ENCODE data around the gene PNPT1. TPM values are rescaled to one million over a fixed set of nuclear protein-coding genes. Genes with fewer than 3 reads are reported as not detected.

Gene PNPT1
- total and polyA plus RNA-seq, 2 donors (not counting 3 experiments of a cell fraction or from before 2014, with no cell fraction given) = 6.6 to 32.4 TPM

GRCh38 chr2:55636831-55637230 is 56.8 kb downstream of the PNPT1 start:
- no peak for DNase-seq (ENCODE audit: low read depth, low spot score)
- ChIA-PET POLR2A (no interaction called here), CTCF (no interaction called here)
- Histone ChIP-seq H3K36me3 (ENCODE audit: control insufficient read depth in 2 of 2, extremely low read depth in 1 of 2, insufficient read depth in 2 of 2, low read length in 2 of 2) (peaks cover 0 to 4% of the 10 kb centered on the region in 2 experiments), H3K4me1 (ENCODE audit: control insufficient read depth, extremely low read depth, insufficient read depth, low read length) (no peaks in the 10 kb centered on the region), H3K79me2 (ENCODE audit: control insufficient read depth, insufficient read depth, low read length) (no peaks in the 10 kb centered on the region), H3K4me2 (ENCODE audit: insufficient read depth, low read length) (no peak overlapping the region), H3K27ac (ENCODE audit: insufficient read depth, low read depth, low read length) (no peak overlapping the region), H2AFZ (ENCODE audit: low read depth, low read length) (no peak overlapping the region), H3K9me3 (replicated peaks; ENCODE audit: control insufficient read depth, insufficient read depth, low read length) (no peaks in the 10 kb centered on the region), H3K4me3 (replicated peaks in 1 of 3; ENCODE audit: insufficient read depth in 1 of 3, low read depth in 1 of 3, low read length in 3 of 3) (no peak overlapping the region), H4K20me1 (replicated peaks; ENCODE audit: control insufficient read depth, extremely low read depth, insufficient read depth, low read length) (no peaks in the 10 kb centered on the region), H3K27me3 (ENCODE audit: control insufficient read depth in 2 of 2, insufficient read depth in 2 of 2, low read length in 2 of 2) (no peaks in the 10 kb centered on the region), H3K9me1 (replicated peaks; ENCODE audit: control insufficient read depth, extremely low read depth, insufficient read depth, low read length) (no peaks in the 10 kb centered on the region), H3K9ac (replicated peaks; ENCODE audit: extremely low read depth, insufficient read depth, low read length) (no peak overlapping the region)
- FAIRE-seq = no peak
- TF ChIP-seq JUN (IDR thresholded peaks at IDR 0.05; ENCODE audit: borderline replicate concordance, insufficient read depth, insufficient read length, low read depth) (no peak), MAX (IDR thresholded peaks at IDR 0.05; ENCODE audit: insufficient read depth, insufficient read length) (no peak), EZH2 (IDR thresholded peaks at IDR 0.05; ENCODE audit: borderline replicate concordance, low read depth, low read length, severe bottlenecking) (no peak), CTCF (IDR thresholded peaks at IDR 0.05; ENCODE audit: extremely low read depth in 1 of 2, insufficient read depth in 1 of 2, low read depth in 1 of 2, low read length in 2 of 2) (no peak), MYC (IDR thresholded peaks at IDR 0.05; ENCODE audit: low read depth, low read length) (no peak), GATA2 (IDR thresholded peaks at IDR 0.05; ENCODE audit: insufficient read depth, insufficient read length, low read depth, low read length) (no peak), POLR2A (IDR thresholded peaks at IDR 0.05; ENCODE audit: low read depth, low read length) (no peak)
- intact Hi-C loops (cut with micrococcal nuclease) = no loop called here
- dilution Hi-C loops (cut with MboI; ENCODE audit: extremely low pct_ligation_motif_present, low sequenced_read_pairs) = no loop called here
- BruUV-seq (replicated peaks) = no TSS peak
